GM12878 (cell line): ENCODE measurements around the gene RSBN1L.

Experiments
- BHLHE40 ChIP-seq, 2 experiments: fragments of 450-650 bp in 1 of 2; IDR thresholded peaks; 2 replicates each; pipeline ENCODE4 v1.6.1; 2011 to 2017; ENCODE audit warnings: low read depth in 2 of 2, borderline replicate concordance in 1 of 2, improper control_type of control experiment in 1 of 2, low read length in 1 of 2, mild to moderate bottlenecking in 1 of 2
- KDM1A ChIP-seq: fragments of 200-600 bp; sonication (generic); IDR thresholded peaks from 2 replicates; pipeline ENCODE4 v1.6.1; 2016; ENCODE audit warnings: borderline replicate concordance
- PML ChIP-seq: IDR thresholded peaks from 2 replicates; pipeline ENCODE4 v1.6.1; 2012; ENCODE audit warnings: low read length, inconsistent platforms
- POLR2AphosphoS5 ChIP-seq: IDR thresholded peaks from 2 replicates; pipeline ENCODE4 v1.6.1; 2011; ENCODE audit warnings: mild to moderate bottlenecking, low read length, inconsistent platforms
- POU2F2 ChIP-seq: IDR thresholded peaks from 3 replicates; pipeline ENCODE4 v1.6.1; 2011; ENCODE audit warnings: low read depth, mild to moderate bottlenecking, low read length, borderline replicate concordance
- SIN3A ChIP-seq: IDR thresholded peaks from 2 replicates; pipeline ENCODE4 v1.6.1; 2012; ENCODE audit warnings: low read depth, low read length, improper control_type of control experiment
- SIX5 ChIP-seq: IDR thresholded peaks from 2 replicates; pipeline ENCODE4 v1.6.1; 2011; ENCODE audit warnings: mild to moderate bottlenecking, low read depth, low read length, moderate library complexity; ENCODE audit not compliant: severe bottlenecking
- TF ChIP-seq, protein P1 (sequence below), 3 experiments: IDR thresholded peaks in 2 of 3; conservative IDR thresholded peaks in 1 of 3; 2 replicates each; pipeline ENCODE4 v1.5.1; 2011; ENCODE audit warnings: low read depth in 3 of 3, low read length in 3 of 3, mild to moderate bottlenecking in 3 of 3, control low read depth in 2 of 3, moderate library complexity in 2 of 3, inconsistent platforms in 1 of 3, mixed read lengths in 1 of 3; ENCODE audit not compliant: control insufficient read depth in 2 of 3, insufficient read depth in 1 of 3; ENCODE audit errors: extremely low read depth in 1 of 3
- TF ChIP-seq, protein P2 (sequence below): IDR thresholded peaks from 2 replicates; pipeline ENCODE4 v1.6.1; 2012; ENCODE audit warnings: mild to moderate bottlenecking, low read depth, low read length

DNA sequence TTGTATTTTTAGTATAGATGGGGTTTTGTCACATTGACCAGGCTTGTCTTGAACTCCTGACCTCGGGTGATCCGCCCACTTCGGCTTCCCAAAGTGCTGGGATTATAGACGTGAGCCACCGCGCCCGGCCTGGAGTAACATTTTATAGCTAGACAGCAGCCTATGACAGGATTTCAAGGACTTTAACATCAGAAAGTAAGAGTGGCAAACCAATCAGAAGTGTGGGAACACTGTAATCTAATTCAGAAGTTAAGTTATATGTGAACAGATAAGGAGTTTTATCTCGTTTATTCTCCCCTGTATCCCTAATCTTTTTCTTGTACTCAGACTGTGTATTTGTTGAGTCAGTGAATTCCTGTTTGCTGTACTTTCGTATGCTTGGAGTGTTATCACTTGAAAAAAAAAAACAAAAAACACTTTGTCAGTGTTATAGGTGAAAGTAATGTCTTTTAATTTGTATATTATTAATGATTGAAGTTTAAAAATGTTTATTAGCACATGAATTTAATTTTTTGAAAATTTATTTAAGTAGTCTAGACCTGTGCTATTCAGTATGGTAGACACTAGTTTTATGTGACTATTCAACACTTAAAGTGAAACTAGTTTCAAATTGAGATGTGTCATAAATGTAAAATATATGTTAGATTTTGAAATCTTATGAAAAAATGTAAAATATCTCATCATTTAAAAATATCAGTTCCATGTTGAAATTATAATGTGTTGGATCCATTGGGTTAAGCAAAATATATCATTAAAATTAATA, 38.6 kb downstream of the RSBN1L start:
- TF ChIP-seq, protein P1, sequence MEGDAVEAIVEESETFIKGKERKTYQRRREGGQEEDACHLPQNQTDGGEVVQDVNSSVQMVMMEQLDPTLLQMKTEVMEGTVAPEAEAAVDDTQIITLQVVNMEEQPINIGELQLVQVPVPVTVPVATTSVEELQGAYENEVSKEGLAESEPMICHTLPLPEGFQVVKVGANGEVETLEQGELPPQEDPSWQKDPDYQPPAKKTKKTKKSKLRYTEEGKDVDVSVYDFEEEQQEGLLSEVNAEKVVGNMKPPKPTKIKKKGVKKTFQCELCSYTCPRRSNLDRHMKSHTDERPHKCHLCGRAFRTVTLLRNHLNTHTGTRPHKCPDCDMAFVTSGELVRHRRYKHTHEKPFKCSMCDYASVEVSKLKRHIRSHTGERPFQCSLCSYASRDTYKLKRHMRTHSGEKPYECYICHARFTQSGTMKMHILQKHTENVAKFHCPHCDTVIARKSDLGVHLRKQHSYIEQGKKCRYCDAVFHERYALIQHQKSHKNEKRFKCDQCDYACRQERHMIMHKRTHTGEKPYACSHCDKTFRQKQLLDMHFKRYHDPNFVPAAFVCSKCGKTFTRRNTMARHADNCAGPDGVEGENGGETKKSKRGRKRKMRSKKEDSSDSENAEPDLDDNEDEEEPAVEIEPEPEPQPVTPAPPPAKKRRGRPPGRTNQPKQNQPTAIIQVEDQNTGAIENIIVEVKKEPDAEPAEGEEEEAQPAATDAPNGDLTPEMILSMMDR (IDR thresholded peaks at IDR 0.05 in 2 of 3, conservative IDR thresholded peaks at IDR 0.05 in 1 of 3; ENCODE audit: control insufficient read depth in 2 of 3, extremely low read depth in 1 of 3, insufficient read depth in 1 of 3, low read depth in 3 of 3, low read length in 3 of 3), result no peak
- TF ChIP-seq SIX5, result no peak
- TF ChIP-seq SIN3A, result no peak
- no peak for TF ChIP-seq PML
- no peak for TF ChIP-seq BHLHE40 (IDR thresholded peaks at IDR 0.05; ENCODE audit: borderline replicate concordance in 1 of 2, low read depth in 2 of 2, low read length in 1 of 2)
- TF ChIP-seq POLR2AphosphoS5, result no peak
- TF ChIP-seq, protein P2, sequence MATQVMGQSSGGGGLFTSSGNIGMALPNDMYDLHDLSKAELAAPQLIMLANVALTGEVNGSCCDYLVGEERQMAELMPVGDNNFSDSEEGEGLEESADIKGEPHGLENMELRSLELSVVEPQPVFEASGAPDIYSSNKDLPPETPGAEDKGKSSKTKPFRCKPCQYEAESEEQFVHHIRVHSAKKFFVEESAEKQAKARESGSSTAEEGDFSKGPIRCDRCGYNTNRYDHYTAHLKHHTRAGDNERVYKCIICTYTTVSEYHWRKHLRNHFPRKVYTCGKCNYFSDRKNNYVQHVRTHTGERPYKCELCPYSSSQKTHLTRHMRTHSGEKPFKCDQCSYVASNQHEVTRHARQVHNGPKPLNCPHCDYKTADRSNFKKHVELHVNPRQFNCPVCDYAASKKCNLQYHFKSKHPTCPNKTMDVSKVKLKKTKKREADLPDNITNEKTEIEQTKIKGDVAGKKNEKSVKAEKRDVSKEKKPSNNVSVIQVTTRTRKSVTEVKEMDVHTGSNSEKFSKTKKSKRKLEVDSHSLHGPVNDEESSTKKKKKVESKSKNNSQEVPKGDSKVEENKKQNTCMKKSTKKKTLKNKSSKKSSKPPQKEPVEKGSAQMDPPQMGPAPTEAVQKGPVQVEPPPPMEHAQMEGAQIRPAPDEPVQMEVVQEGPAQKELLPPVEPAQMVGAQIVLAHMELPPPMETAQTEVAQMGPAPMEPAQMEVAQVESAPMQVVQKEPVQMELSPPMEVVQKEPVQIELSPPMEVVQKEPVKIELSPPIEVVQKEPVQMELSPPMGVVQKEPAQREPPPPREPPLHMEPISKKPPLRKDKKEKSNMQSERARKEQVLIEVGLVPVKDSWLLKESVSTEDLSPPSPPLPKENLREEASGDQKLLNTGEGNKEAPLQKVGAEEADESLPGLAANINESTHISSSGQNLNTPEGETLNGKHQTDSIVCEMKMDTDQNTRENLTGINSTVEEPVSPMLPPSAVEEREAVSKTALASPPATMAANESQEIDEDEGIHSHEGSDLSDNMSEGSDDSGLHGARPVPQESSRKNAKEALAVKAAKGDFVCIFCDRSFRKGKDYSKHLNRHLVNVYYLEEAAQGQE, result no peak
- TF ChIP-seq POU2F2, result no peak
- TF ChIP-seq KDM1A, result no peak
